CD14-positive monocyte (primary cell): ENCODE measurements around the gene TIPARP. TPM values are rescaled to one million over a fixed set of nuclear protein-coding genes. Genes with fewer than 3 reads are reported as not detected.

Source experiments
- DNase-seq, 3 donors: peaks; one replicate each; pipeline ENCODE4 v3.0.0-alpha.2; 2011 to 2022
- H2AFZ ChIP-seq: 2 replicates; pipeline ENCODE4 v1.6.0; 2012; ENCODE audit warnings: mild to moderate bottlenecking, low read depth, low read length, inconsistent platforms; ENCODE audit not compliant: insufficient read depth, poor library complexity, severe bottlenecking
- H3K27ac ChIP-seq, 2 donors: 1 replicate in 1 of 2; 2 replicates in 1 of 2; pipeline ENCODE4 v1.5.1; 2012 to 2013; ENCODE audit warnings: low read length in 2 of 2, control low read depth in 1 of 2, inconsistent platforms in 1 of 2, low read depth in 1 of 2, mild to moderate bottlenecking in 1 of 2
- H3K27me3 ChIP-seq, 2 donors: one replicate each; pipeline versions ENCODE4 v1.6.0 to v1.6.1; 2011 to 2013; ENCODE audit warnings: low read length in 2 of 2; ENCODE audit not compliant: control insufficient read depth in 2 of 2, insufficient read depth in 2 of 2
- H3K36me3 ChIP-seq, 2 donors: replicated peaks in 1 of 2; 1 replicate in 1 of 2; 2 replicates in 1 of 2; pipeline versions ENCODE4 v1.5.1 to v1.6.1; 2012 to 2013; ENCODE audit warnings: low read length in 2 of 2, control low read depth in 1 of 2, inconsistent platforms in 1 of 2, mild to moderate bottlenecking in 1 of 2; ENCODE audit not compliant: insufficient read depth in 2 of 2, control insufficient read depth in 1 of 2
- H3K4me1 ChIP-seq, 2 donors: 1 replicate in 1 of 2; 2 replicates in 1 of 2; pipeline versions ENCODE4 v1.5.1 to v1.6.1; 2012 to 2013; ENCODE audit warnings: low read length in 2 of 2, control low read depth in 1 of 2, inconsistent platforms in 1 of 2, mild to moderate bottlenecking in 1 of 2, moderate library complexity in 1 of 2; ENCODE audit not compliant: insufficient read depth in 2 of 2, control insufficient read depth in 1 of 2
- H3K4me2 ChIP-seq: replicated peaks from 2 replicates; pipeline ENCODE3; 2012; ENCODE audit warnings: low read length, moderate library complexity, mild to moderate bottlenecking; ENCODE audit not compliant: poor library complexity, severe bottlenecking; ENCODE audit errors: extremely low read depth
- H3K4me3 ChIP-seq, 3 experiments: fragments of 200-600 bp in 1 of 3; sonication (generic) in 1 of 3; replicated peaks in 1 of 3; 1 replicate in 2 of 3; 2 replicates in 1 of 3; pipeline ENCODE4 v1.5.1; 2011 to 2013; ENCODE audit warnings: low read length in 3 of 3, mild to moderate bottlenecking in 3 of 3, control low read depth in 2 of 3, low read depth in 2 of 3, inconsistent platforms in 1 of 3, moderate library complexity in 1 of 3
- H3K79me2 ChIP-seq: 2 replicates; pipeline ENCODE4 v1.6.0; 2012; ENCODE audit warnings: mild to moderate bottlenecking, control low read depth, inconsistent platforms, low read length, moderate library complexity; ENCODE audit not compliant: insufficient read depth
- H3K9ac ChIP-seq: 2 replicates; pipeline ENCODE4 v1.6.0; 2017; ENCODE audit warnings: low read length, mild to moderate bottlenecking; ENCODE audit not compliant: insufficient read depth, poor library complexity, severe bottlenecking
- H3K9me3 ChIP-seq, 2 donors: replicated peaks in 1 of 2; 1 replicate in 1 of 2; 2 replicates in 1 of 2; pipeline versions ENCODE4 v1.5.1 to v1.6.1; 2012 to 2013; ENCODE audit warnings: low read length in 2 of 2, control low read depth in 1 of 2; ENCODE audit not compliant: control insufficient read depth in 1 of 2, insufficient read depth in 1 of 2
- H4K20me1 ChIP-seq: 2 replicates; pipeline ENCODE4 v1.6.0; 2012; ENCODE audit warnings: mild to moderate bottlenecking, low read length, control low read depth, moderate library complexity; ENCODE audit not compliant: insufficient read depth
- H3K27ac Mint-ChIP-seq, 7 donors: one replicate each; pipeline ENCODE4 v1.8.0; 2020; ENCODE audit warnings: mild to moderate bottlenecking in 7 of 7, mixed read lengths in 7 of 7, moderate library complexity in 6 of 7, inconsistent platforms in 2 of 7
- H3K27me3 Mint-ChIP-seq, 3 donors: one replicate each; pipeline ENCODE4 v1.8.0; 2021 to 2022; ENCODE audit warnings: low read depth in 3 of 3, mild to moderate bottlenecking in 3 of 3, mixed read lengths in 3 of 3, moderate library complexity in 3 of 3, inconsistent platforms in 1 of 3
- H3K36me3 Mint-ChIP-seq, 2 donors: one replicate each; pipeline ENCODE4 v1.8.0; 2020; ENCODE audit warnings: mixed read lengths in 2 of 2, inconsistent platforms in 1 of 2, mild to moderate bottlenecking in 1 of 2
- H3K4me1 Mint-ChIP-seq: one replicate; pipeline ENCODE4 v1.8.0; 2020; ENCODE audit warnings: mild to moderate bottlenecking, mixed read lengths
- H3K4me3 Mint-ChIP-seq, 2 donors: one replicate each; pipeline ENCODE4 v1.8.0; 2020; ENCODE audit warnings: mild to moderate bottlenecking in 2 of 2, mixed read lengths in 2 of 2, moderate library complexity in 1 of 2
- H3K9me3 Mint-ChIP-seq, 7 donors: one replicate each; pipeline ENCODE4 v1.8.0; 2020 to 2022; ENCODE audit warnings: mixed read lengths in 7 of 7, mild to moderate bottlenecking in 6 of 7, moderate library complexity in 6 of 7, inconsistent platforms in 2 of 7
- WGBS: methylation state at CpG from one replicate; pipeline ENCODE4 v1.1.5; 2013; ENCODE audit warnings: missing lambda C conversion rate; ENCODE audit not compliant: insufficient coverage; 5-methylcytosine and 5-hydroxymethylcytosine counted together
- intact Hi-C, 2 donors: fragments of 100-400 bp; cut with micrococcal nuclease; formaldehyde crosslinking; loops; one replicate each; pipeline versions ENCODE4 v1.15.0 to v1.15.1; 2023
- polyA plus RNA-seq, 3 donors: library from polyadenylated mRNA; depleted of rRNA in 1 of 3; unstranded in 2 of 3; stranded (reverse) in 1 of 3; fragments of 300-500 nt in 2 of 3; fragments of >200 nt in 1 of 3; fragmentation: Illumina TruSeq in 2 of 3; gene quantifications; 1 replicate in 2 of 3; 2 replicates in 1 of 3; pipeline ENCODE4 v1.2.3, GENCODE V29; 2012 to 2021
- TF ChIP-seq, protein P1 (sequence below): fragments of 200-600 bp; IDR thresholded peaks from one replicate; pipeline ENCODE4 v1.8.0; 2022; ENCODE audit warnings: antibody characterized with exemption, mild to moderate bottlenecking

The TIPARP gene
- polyA plus RNA-seq, 3 donors = 12.7 to 42.5 (median 16.7) TPM

DNA sequence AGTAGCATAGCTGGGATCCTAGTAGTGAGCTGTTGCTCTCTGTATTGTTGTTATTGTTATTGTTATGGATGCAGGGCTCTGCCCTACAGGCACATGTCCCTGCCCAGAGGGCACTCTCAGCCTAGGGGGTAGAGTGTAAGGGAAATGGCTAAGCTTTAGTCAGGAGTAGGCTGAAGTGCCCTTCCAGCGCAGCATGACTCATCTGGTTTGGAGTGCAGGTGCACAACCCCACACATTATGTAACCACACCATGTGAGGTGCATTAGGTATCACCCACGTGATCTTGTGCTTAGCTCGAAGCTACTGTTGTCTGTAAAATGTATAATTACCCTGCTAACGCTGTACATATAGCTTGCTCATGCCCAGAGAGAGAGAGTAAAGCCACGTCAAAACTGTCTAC lies 48.3 kb upstream of the TIPARP start:
- H3K27me3 Mint-ChIP-seq = peaks cover 0 to 2% (median 0%) of the 10 kb centered on the region in 3 donors

DNA sequence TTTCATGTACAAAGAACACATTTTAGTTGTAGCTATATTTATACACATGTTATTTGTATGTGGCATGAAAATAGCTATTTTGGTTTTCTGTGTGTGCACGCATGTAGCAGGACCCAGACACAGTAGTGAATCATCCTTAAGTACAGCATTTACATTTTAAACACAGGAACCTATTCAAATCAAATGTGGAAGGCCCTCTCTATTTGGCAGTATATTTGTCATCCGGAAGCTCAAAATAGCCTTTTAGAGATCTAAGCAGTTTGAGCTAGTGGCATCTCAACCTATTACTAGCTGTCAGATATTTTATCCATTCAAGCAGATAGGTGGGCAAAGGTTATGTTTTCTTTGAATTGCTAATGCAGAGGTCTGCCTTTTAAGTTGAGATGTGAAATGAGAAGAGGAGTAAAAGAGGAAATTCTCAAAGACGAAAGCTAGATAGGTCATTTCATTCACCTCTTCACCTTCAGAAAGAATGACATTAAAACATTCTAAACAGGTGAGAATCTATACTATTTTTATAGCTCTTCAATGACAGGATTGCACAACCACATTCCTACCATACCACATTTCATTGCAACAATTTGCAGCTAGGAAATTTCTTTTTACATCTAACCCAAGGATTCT lies 46.3 kb upstream of the TIPARP start:
- no peak overlapping the region for H3K4me2 ChIP-seq
- no peaks in the 10 kb centered on the region for H3K27me3 ChIP-seq
- no peaks in the 10 kb centered on the region for H3K9me3 ChIP-seq
- Mint-ChIP-seq H3K36me3 (no peaks in the 10 kb centered on the region), H3K4me1 (no peaks in the 10 kb centered on the region), H3K4me3 (no peak overlapping the region), H3K9me3 (peaks cover 0 to 2% (median 0%) of the 10 kb centered on the region in 7 donors), H3K27me3 (peaks cover 0 to 2% (median 0%) of the 10 kb centered on the region in 3 donors), H3K27ac (no peak overlapping the region)
- no peak overlapping the region for H3K4me3 ChIP-seq
- WGBS = 80% methylated on average over 1 of the region's 3 CpGs
- no peaks in the 10 kb centered on the region for H4K20me1 ChIP-seq
- H3K9ac ChIP-seq = no peak overlapping the region
- no peaks in the 10 kb centered on the region for H3K36me3 ChIP-seq
- no peak overlapping the region for H2AFZ ChIP-seq
- TF ChIP-seq, protein P1, sequence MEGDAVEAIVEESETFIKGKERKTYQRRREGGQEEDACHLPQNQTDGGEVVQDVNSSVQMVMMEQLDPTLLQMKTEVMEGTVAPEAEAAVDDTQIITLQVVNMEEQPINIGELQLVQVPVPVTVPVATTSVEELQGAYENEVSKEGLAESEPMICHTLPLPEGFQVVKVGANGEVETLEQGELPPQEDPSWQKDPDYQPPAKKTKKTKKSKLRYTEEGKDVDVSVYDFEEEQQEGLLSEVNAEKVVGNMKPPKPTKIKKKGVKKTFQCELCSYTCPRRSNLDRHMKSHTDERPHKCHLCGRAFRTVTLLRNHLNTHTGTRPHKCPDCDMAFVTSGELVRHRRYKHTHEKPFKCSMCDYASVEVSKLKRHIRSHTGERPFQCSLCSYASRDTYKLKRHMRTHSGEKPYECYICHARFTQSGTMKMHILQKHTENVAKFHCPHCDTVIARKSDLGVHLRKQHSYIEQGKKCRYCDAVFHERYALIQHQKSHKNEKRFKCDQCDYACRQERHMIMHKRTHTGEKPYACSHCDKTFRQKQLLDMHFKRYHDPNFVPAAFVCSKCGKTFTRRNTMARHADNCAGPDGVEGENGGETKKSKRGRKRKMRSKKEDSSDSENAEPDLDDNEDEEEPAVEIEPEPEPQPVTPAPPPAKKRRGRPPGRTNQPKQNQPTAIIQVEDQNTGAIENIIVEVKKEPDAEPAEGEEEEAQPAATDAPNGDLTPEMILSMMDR = no peak
- no peak for DNase-seq
- H3K27ac ChIP-seq = no peak overlapping the region
- H3K4me1 ChIP-seq = no peaks in the 10 kb centered on the region
- intact Hi-C loops = no loop called here
- H3K79me2 ChIP-seq = no peaks in the 10 kb centered on the region

More for the DNA sequence above, 48.3 kb upstream of the TIPARP start:
- intact Hi-C loops = no loop called here
- no peaks in the 10 kb centered on the region for H3K4me1 Mint-ChIP-seq
- no peaks in the 10 kb centered on the region for H3K27me3 ChIP-seq
- no peak overlapping the region for H3K27ac Mint-ChIP-seq
- no peak overlapping the region for H3K4me3 Mint-ChIP-seq
- no peaks in the 10 kb centered on the region for H3K36me3 ChIP-seq
- DNase-seq = no peak
- no peak overlapping the region for H3K4me3 ChIP-seq
- no peak overlapping the region for H3K27ac ChIP-seq
- H3K9ac ChIP-seq = no peak overlapping the region
- WGBS = 80% methylated on average over 2 of the region's 5 CpGs
- H3K4me2 ChIP-seq = no peak overlapping the region
- H3K36me3 Mint-ChIP-seq = no peaks in the 10 kb centered on the region
- peaks cover 0 to 2% (median 0%) of the 10 kb centered on the region in 7 donors for H3K9me3 Mint-ChIP-seq
- H2AFZ ChIP-seq = no peak overlapping the region
- no peaks in the 10 kb centered on the region for H4K20me1 ChIP-seq
- H3K4me1 ChIP-seq = no peaks in the 10 kb centered on the region
- TF ChIP-seq, protein P1 = no peak
- no peaks in the 10 kb centered on the region for H3K9me3 ChIP-seq
- H3K79me2 ChIP-seq = no peaks in the 10 kb centered on the region
